DMS 273 (cell line): ENCODE results near the gene PLEKHO2.

Experiments used
- DNase-seq: peaks from one replicate; lab custom pipeline; 2025; ENCODE audit not compliant: unreplicated experiment; lab: John Stamatoyannopoulos, UW

The PLEKHO2 gene

DNA sequence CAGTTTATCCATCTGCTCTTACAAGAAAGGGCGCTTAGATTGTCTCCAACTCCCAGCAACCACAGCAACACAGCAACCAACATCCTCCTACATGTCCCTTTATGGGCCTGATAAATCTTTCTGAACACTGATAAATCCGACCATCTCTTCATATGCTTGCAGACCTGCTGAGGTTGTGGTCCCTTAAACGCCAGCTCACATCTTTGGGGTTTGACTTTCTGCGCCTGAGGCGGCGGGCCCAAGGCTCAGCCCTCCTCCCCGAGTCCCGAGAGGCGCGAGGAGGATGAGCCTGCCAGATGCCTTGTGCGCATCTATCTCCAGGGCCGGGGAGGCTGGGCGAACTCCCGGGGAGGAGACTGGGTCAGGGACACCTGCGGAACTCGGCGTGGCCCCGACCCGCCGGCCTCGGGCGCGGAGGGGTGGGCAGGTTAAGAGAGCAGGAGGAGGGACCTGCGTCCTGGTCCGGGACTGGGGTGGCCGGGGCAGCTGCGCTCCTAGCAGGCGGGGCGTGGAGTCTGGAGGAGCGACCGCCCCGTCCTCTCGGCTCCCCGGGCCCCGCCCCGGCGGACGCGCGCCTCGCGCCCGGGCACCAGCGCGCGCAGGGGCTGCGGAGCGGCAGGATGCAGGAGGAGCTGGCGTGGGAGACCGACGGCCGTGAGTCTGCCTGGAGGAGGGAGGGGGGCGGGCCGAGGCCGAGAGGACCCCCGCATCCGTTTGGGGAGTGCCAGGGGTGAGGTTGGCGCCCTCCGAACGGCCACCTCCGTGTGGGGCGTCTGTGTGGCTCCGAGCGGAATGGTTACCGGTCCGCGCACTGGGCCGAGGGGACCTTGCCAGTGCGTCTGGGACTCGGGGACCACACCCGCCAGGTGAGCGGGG is 69.8 kb downstream of the PLEKHO2 start, which contains the start of gene ANKDD1A:
ANKDD1A (plus strand) TSS at position 592 of the 876 bp plus-strand sequence; CDS start at position 621, 29 bp downstream.
- peak; percentile 80 for DNase-seq

DNA sequence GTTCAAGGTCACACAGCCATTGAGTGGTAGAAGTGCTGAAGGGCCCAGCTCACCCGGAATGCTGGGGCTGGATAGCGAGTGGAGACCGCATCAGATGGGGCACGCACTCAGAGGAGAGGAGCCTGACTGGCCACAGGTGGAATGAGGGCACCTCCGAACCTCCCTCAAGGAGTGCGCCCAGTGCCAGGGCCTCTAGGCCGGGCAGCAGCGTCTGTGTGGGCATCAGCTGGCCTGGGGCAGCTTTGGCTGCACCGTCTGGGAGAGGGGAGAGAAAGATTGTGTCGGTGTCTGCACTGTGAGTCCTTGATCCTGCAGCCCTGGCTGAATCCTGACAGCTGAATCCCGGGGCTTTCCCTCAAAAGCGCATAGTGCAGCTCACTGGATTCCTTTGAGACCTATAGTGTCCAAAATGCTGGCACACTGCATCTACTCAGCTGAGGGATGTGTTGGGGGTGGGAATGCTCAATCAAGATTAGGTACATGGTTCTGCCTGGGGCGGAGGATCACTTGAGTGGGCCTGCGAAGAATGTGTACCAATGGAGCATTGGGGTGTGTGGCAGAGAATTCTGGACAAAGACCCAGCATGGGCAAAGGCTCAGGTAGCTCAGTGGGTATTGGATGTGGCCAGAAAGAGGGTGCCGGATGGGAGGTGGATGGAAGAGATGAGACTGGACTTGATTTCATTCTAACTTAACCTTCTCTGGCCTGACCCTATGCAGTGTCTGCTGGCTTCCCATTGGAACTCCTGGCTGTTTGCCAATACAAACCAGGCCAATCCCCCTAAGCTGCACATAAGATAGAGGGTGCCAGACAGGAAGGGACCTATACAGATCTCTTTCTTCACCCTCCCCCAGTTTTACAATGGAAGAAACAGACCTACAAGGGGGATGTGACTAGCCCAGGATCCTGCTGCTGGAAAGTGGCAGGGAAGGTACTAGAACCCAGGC is 70.9 kb downstream of the PLEKHO2 start:
- no peak for DNase-seq

DNA sequence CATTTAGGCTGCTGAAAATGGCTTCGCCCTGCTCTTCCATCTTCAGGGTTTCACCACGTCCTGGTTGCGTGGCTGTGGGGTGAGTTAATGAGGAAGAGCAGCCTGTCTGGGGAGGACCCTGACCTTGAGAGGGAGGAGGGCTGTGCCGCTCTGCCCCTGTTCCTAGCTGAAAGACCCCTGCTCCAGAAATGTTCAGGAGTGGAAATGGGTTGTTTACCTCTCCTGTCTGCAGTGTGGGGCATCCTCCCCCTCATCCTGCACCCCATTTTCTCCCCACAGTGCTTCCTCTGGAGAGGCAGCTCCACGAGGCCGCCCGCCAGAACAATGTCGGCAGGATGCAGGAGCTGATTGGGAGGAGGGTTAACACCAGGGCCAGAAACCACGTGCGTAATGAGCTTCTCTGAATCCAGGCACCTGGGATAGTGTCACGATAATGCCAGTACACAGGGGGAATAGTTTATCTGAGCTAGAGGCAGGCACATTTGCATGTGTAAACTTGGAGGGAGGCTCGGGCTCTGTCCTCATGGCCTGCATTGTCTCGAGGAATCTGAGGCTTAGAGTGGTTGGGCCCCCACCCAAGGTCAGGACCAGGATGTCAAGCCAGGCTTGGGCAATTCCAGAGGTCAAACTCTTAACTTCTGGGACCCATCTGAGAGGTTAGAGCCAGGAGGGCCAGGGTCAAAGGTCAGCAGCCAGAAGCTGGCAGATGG is 74.0 kb downstream of the PLEKHO2 start:
- DNase-seq = no peak

- no peak for DNase-seq
Measured at GRCh38 chr15:64916365-64916764, 74.7 kb downstream of the PLEKHO2 start.

- DNase-seq = no peak
Measured at GRCh38 chr15:64917211-64917610, 75.5 kb downstream of the PLEKHO2 start.
